Suprapubic skin (tissue), 4 donors: ENCODE measurements around the gene HP. TPM values are rescaled to one million over a fixed set of nuclear protein-coding genes. Genes with fewer than 3 reads are reported as not detected.
A peak's percentile ranks its signal among the peaks of the same experiment; 100 is the strongest.
"Not testable (repeated sequence)": the region's sequence is repeated elsewhere in the genome, so short reads cannot be mapped to it uniquely, and the experiment has no call there.

ENCODE experiments used
- DNase-seq, 2 donors: peaks; one replicate each; pipeline ENCODE4 v3.0.0-alpha.2; 2019; ENCODE audit warnings: low spot score in 2 of 2
- H3K27ac ChIP-seq: fragments of 200-600 bp; sonication (generic); one replicate; pipeline ENCODE4 v1.5.1; 2019
- H3K27me3 ChIP-seq: fragments of 200-600 bp; sonication (generic); one replicate; pipeline ENCODE4 v1.5.1; 2019
- H3K36me3 ChIP-seq: fragments of 200-600 bp; sonication (generic); one replicate; pipeline ENCODE4 v1.5.1; 2019
- H3K4me1 ChIP-seq: fragments of 200-600 bp; sonication (generic); one replicate; pipeline ENCODE4 v1.5.1; 2019
- H3K4me3 ChIP-seq: fragments of 200-600 bp; sonication (generic); one replicate; pipeline ENCODE4 v1.5.1; 2019; ENCODE audit warnings: mild to moderate bottlenecking
- H3K9me3 ChIP-seq: fragments of 200-600 bp; sonication (generic); one replicate; pipeline ENCODE4 v1.5.1; 2019
- CTCF ChIP-seq, 2 donors: fragments of 200-600 bp in 1 of 2; fragments of 450-650 bp in 1 of 2; sonication (generic) in 1 of 2; IDR thresholded peaks; one replicate each; pipeline ENCODE4 v1.5.1; 2016 to 2019; ENCODE audit warnings: antibody characterized with exemption in 2 of 2, mild to moderate bottlenecking in 1 of 2, moderate library complexity in 1 of 2
- EP300 ChIP-seq: sonication (generic); formaldehyde crosslinking; IDR thresholded peaks from one replicate; pipeline ENCODE4 v1.6.1; 2017; ENCODE audit warnings: antibody characterized with exemption
- POLR2A ChIP-seq, 2 donors: fragments of 450-650 bp; IDR thresholded peaks; one replicate each; pipeline ENCODE4 v1.6.1; 2017; ENCODE audit warnings: antibody characterized with exemption in 2 of 2, mild to moderate bottlenecking in 2 of 2, moderate library complexity in 2 of 2
- POLR2AphosphoS5 ChIP-seq, 3 donors: sonication (generic); formaldehyde crosslinking; IDR thresholded peaks; one replicate each; pipeline ENCODE4 v1.6.1; 2017; ENCODE audit warnings: antibody characterized with exemption in 3 of 3
- WGBS: methylation state at CpG from one replicate; pipeline ENCODE4 v1.1.5; 2018; 5-methylcytosine and 5-hydroxymethylcytosine counted together
- total RNA-seq, 4 donors: library from RNA; depleted of rRNA; stranded (reverse); fragments of >200 nt; gene quantifications; one replicate each; pipeline ENCODE4 v1.1.0, GENCODE V29; 2016

HP gene
- total RNA-seq, 4 donors from 2014 or later: 0.65 to 170 (median 6.0) TPM

GRCh38 chr16:72066747-72067146 is 12.4 kb downstream of the HP start:
- peaks cover 6% of the 10 kb centered on the region for H3K4me1 ChIP-seq
- H3K36me3 ChIP-seq: no peaks in the 10 kb centered on the region
- H3K27ac ChIP-seq: no peak overlapping the region
- no peaks in the 10 kb centered on the region for H3K9me3 ChIP-seq
- WGBS: 16% methylated on average over 1 of the region's 1 CpG
- no peak overlapping the region for H3K4me3 ChIP-seq
- H3K27me3 ChIP-seq: no peaks in the 10 kb centered on the region
- DNase-seq: no peak
- no peak for TF ChIP-seq POLR2A (IDR thresholded peaks at IDR 0.05)
- TF ChIP-seq EP300: no peak
- TF ChIP-seq POLR2AphosphoS5 (IDR thresholded peaks at IDR 0.05): no peak
- TF ChIP-seq CTCF (IDR thresholded peaks at IDR 0.05): peak; percentile 2 to 23

- H3K27me3 ChIP-seq: no peaks in the 10 kb centered on the region
- WGBS: 63% methylated on average over 4 of the region's 4 CpGs
- H3K4me1 ChIP-seq: peaks cover 6% of the 10 kb centered on the region
- H3K27ac ChIP-seq: no peak overlapping the region
- DNase-seq: no peak
- TF ChIP-seq CTCF (IDR thresholded peaks at IDR 0.05) (no peak), POLR2A (IDR thresholded peaks at IDR 0.05) (no peak), EP300 (no peak), POLR2AphosphoS5 (IDR thresholded peaks at IDR 0.05) (no peak)
- H3K36me3 ChIP-seq: no peaks in the 10 kb centered on the region
- no peaks in the 10 kb centered on the region for H3K9me3 ChIP-seq
- no peak overlapping the region for H3K4me3 ChIP-seq
Measured at GRCh38 chr16:72068930-72069329, 14.6 kb downstream of the HP start.

GRCh38 chr16:72072514-72073342 is 18.4 kb downstream of the HP start:
- H3K27me3 ChIP-seq: no peaks in the 10 kb centered on the region
- H3K4me3 ChIP-seq: no peak overlapping the region
- H3K4me1 ChIP-seq: peaks cover 6% of the 10 kb centered on the region
- no peak for TF ChIP-seq POLR2A (IDR thresholded peaks at IDR 0.05)
- TF ChIP-seq CTCF (IDR thresholded peaks at IDR 0.05): no peak
- TF ChIP-seq EP300: no peak
- no peak for TF ChIP-seq POLR2AphosphoS5 (IDR thresholded peaks at IDR 0.05)
- H3K27ac ChIP-seq: no peak overlapping the region
- no peaks in the 10 kb centered on the region for H3K9me3 ChIP-seq
- 49% methylated on average over 12 of the region's 12 CpGs for WGBS
- DNase-seq: no peak
- H3K36me3 ChIP-seq: no peaks in the 10 kb centered on the region

GRCh38 chr16:72073560-72074230 is 19.4 kb downstream of the HP start:
- H3K27me3 ChIP-seq: no peaks in the 10 kb centered on the region
- no peaks in the 10 kb centered on the region for H3K36me3 ChIP-seq

GRCh38 chr16:72075067-72075466 is 20.8 kb downstream of the HP start:
- not testable (repeated sequence) for H3K9me3 ChIP-seq, H3K36me3 ChIP-seq, H3K27me3 ChIP-seq, H3K4me1 ChIP-seq, H3K4me3 ChIP-seq, H3K27ac ChIP-seq, DNase-seq
- WGBS: 100% methylated on average over 1 of the region's 6 CpGs

More at GRCh38 chr16:72073560-72074230, 19.4 kb downstream of the HP start:
- Histone ChIP-seq H3K9me3 (no peaks in the 10 kb centered on the region), H3K4me3 (no peak overlapping the region), H3K4me1 (peaks cover 6% of the 10 kb centered on the region), H3K27ac (no peak overlapping the region)
- TF ChIP-seq POLR2A (IDR thresholded peaks at IDR 0.05) (no peak), EP300 (no peak), POLR2AphosphoS5 (IDR thresholded peaks at IDR 0.05) (no peak), CTCF (IDR thresholded peaks at IDR 0.05) (no peak)
- WGBS: 77% methylated on average over 8 of the region's 8 CpGs
- no peak for DNase-seq

GRCh38 chr16:72076991-72077706 is 22.8 kb downstream of the HP start:
- WGBS: 77% methylated on average over 2 of the region's 5 CpGs
- not testable (repeated sequence) for H3K9me3 ChIP-seq, H3K36me3 ChIP-seq, H3K27ac ChIP-seq, DNase-seq, H3K4me1 ChIP-seq, H3K27me3 ChIP-seq, H3K4me3 ChIP-seq
